CD14-positive monocyte (primary cell): ENCODE measurements around the gene CIP2A. TPM values are rescaled to one million over a fixed set of nuclear protein-coding genes. Genes with fewer than 3 reads are reported as not detected.

Experiments
- DNase-seq, 3 donors: peaks; one replicate each; pipeline ENCODE4 v3.0.0-alpha.2; 2011 to 2022
- H2AFZ ChIP-seq: 2 replicates; pipeline ENCODE4 v1.6.0; 2012; ENCODE audit warnings: mild to moderate bottlenecking, low read depth, low read length, inconsistent platforms; ENCODE audit not compliant: insufficient read depth, poor library complexity, severe bottlenecking
- H3K27ac ChIP-seq, 2 donors: 1 replicate in 1 of 2; 2 replicates in 1 of 2; pipeline ENCODE4 v1.5.1; 2012 to 2013; ENCODE audit warnings: low read length in 2 of 2, control low read depth in 1 of 2, inconsistent platforms in 1 of 2, low read depth in 1 of 2, mild to moderate bottlenecking in 1 of 2
- H3K27me3 ChIP-seq, 2 donors: one replicate each; pipeline versions ENCODE4 v1.6.0 to v1.6.1; 2011 to 2013; ENCODE audit warnings: low read length in 2 of 2; ENCODE audit not compliant: control insufficient read depth in 2 of 2, insufficient read depth in 2 of 2
- H3K36me3 ChIP-seq, 2 donors: replicated peaks in 1 of 2; 1 replicate in 1 of 2; 2 replicates in 1 of 2; pipeline versions ENCODE4 v1.5.1 to v1.6.1; 2012 to 2013; ENCODE audit warnings: low read length in 2 of 2, control low read depth in 1 of 2, inconsistent platforms in 1 of 2, mild to moderate bottlenecking in 1 of 2; ENCODE audit not compliant: insufficient read depth in 2 of 2, control insufficient read depth in 1 of 2
- H3K4me1 ChIP-seq, 2 donors: 1 replicate in 1 of 2; 2 replicates in 1 of 2; pipeline versions ENCODE4 v1.5.1 to v1.6.1; 2012 to 2013; ENCODE audit warnings: low read length in 2 of 2, control low read depth in 1 of 2, inconsistent platforms in 1 of 2, mild to moderate bottlenecking in 1 of 2, moderate library complexity in 1 of 2; ENCODE audit not compliant: insufficient read depth in 2 of 2, control insufficient read depth in 1 of 2
- H3K4me2 ChIP-seq: replicated peaks from 2 replicates; pipeline ENCODE3; 2012; ENCODE audit warnings: low read length, moderate library complexity, mild to moderate bottlenecking; ENCODE audit not compliant: poor library complexity, severe bottlenecking; ENCODE audit errors: extremely low read depth
- H3K4me3 ChIP-seq, 3 experiments: fragments of 200-600 bp in 1 of 3; sonication (generic) in 1 of 3; replicated peaks in 1 of 3; 1 replicate in 2 of 3; 2 replicates in 1 of 3; pipeline ENCODE4 v1.5.1; 2011 to 2013; ENCODE audit warnings: low read length in 3 of 3, mild to moderate bottlenecking in 3 of 3, control low read depth in 2 of 3, low read depth in 2 of 3, inconsistent platforms in 1 of 3, moderate library complexity in 1 of 3
- H3K79me2 ChIP-seq: 2 replicates; pipeline ENCODE4 v1.6.0; 2012; ENCODE audit warnings: mild to moderate bottlenecking, control low read depth, inconsistent platforms, low read length, moderate library complexity; ENCODE audit not compliant: insufficient read depth
- H3K9ac ChIP-seq: 2 replicates; pipeline ENCODE4 v1.6.0; 2017; ENCODE audit warnings: low read length, mild to moderate bottlenecking; ENCODE audit not compliant: insufficient read depth, poor library complexity, severe bottlenecking
- H3K9me3 ChIP-seq, 2 donors: replicated peaks in 1 of 2; 1 replicate in 1 of 2; 2 replicates in 1 of 2; pipeline versions ENCODE4 v1.5.1 to v1.6.1; 2012 to 2013; ENCODE audit warnings: low read length in 2 of 2, control low read depth in 1 of 2; ENCODE audit not compliant: control insufficient read depth in 1 of 2, insufficient read depth in 1 of 2
- H4K20me1 ChIP-seq: 2 replicates; pipeline ENCODE4 v1.6.0; 2012; ENCODE audit warnings: mild to moderate bottlenecking, low read length, control low read depth, moderate library complexity; ENCODE audit not compliant: insufficient read depth
- H3K27ac Mint-ChIP-seq, 7 donors: one replicate each; pipeline ENCODE4 v1.8.0; 2020; ENCODE audit warnings: mild to moderate bottlenecking in 7 of 7, mixed read lengths in 7 of 7, moderate library complexity in 6 of 7, inconsistent platforms in 2 of 7
- H3K27me3 Mint-ChIP-seq, 3 donors: one replicate each; pipeline ENCODE4 v1.8.0; 2021 to 2022; ENCODE audit warnings: low read depth in 3 of 3, mild to moderate bottlenecking in 3 of 3, mixed read lengths in 3 of 3, moderate library complexity in 3 of 3, inconsistent platforms in 1 of 3
- H3K36me3 Mint-ChIP-seq, 2 donors: one replicate each; pipeline ENCODE4 v1.8.0; 2020; ENCODE audit warnings: mixed read lengths in 2 of 2, inconsistent platforms in 1 of 2, mild to moderate bottlenecking in 1 of 2
- H3K4me1 Mint-ChIP-seq: one replicate; pipeline ENCODE4 v1.8.0; 2020; ENCODE audit warnings: mild to moderate bottlenecking, mixed read lengths
- H3K4me3 Mint-ChIP-seq, 2 donors: one replicate each; pipeline ENCODE4 v1.8.0; 2020; ENCODE audit warnings: mild to moderate bottlenecking in 2 of 2, mixed read lengths in 2 of 2, moderate library complexity in 1 of 2
- H3K9me3 Mint-ChIP-seq, 7 donors: one replicate each; pipeline ENCODE4 v1.8.0; 2020 to 2022; ENCODE audit warnings: mixed read lengths in 7 of 7, mild to moderate bottlenecking in 6 of 7, moderate library complexity in 6 of 7, inconsistent platforms in 2 of 7
- WGBS: methylation state at CpG from one replicate; pipeline ENCODE4 v1.1.5; 2013; ENCODE audit warnings: missing lambda C conversion rate; ENCODE audit not compliant: insufficient coverage; 5-methylcytosine and 5-hydroxymethylcytosine counted together
- intact Hi-C, 2 donors: fragments of 100-400 bp; cut with micrococcal nuclease; formaldehyde crosslinking; loops; one replicate each; pipeline versions ENCODE4 v1.15.0 to v1.15.1; 2023
- polyA plus RNA-seq, 3 donors: library from polyadenylated mRNA; depleted of rRNA in 1 of 3; unstranded in 2 of 3; stranded (reverse) in 1 of 3; fragments of 300-500 nt in 2 of 3; fragments of >200 nt in 1 of 3; fragmentation: Illumina TruSeq in 2 of 3; gene quantifications; 1 replicate in 2 of 3; 2 replicates in 1 of 3; pipeline ENCODE4 v1.2.3, GENCODE V29; 2012 to 2021
- TF ChIP-seq, protein P1 (sequence below): fragments of 200-600 bp; IDR thresholded peaks from one replicate; pipeline ENCODE4 v1.8.0; 2022; ENCODE audit warnings: antibody characterized with exemption, mild to moderate bottlenecking

The CIP2A gene
- polyA plus RNA-seq, 3 donors, result 0.57 to 5.0 (median 1.3) TPM

DNA sequence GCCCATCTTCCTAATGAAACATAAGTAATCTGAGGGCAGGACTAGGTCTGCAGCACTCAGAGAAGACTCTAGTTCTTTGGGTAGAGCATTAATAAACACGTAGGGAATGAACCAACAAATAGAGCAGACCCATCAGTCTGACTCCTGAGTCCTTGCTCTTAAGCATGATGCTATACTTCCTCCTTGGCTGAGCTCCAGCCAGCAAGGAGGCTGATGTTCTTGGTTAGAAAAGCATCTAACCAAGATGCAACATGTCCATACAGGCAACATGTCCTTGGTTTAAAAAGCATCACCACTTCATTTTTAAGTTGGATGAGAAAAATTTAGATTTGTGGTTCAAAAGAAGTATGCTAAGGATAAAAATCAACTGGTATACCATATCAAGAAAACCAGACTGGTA lies 70.3 kb downstream of the CIP2A start:
- H3K9ac ChIP-seq, result no peak overlapping the region
- 100% methylated on average over 1 of the region's 1 CpG for WGBS
- no peaks in the 10 kb centered on the region for H3K36me3 ChIP-seq
- no peaks in the 10 kb centered on the region for H3K27me3 ChIP-seq
- H3K9me3 ChIP-seq, result no peaks in the 10 kb centered on the region
- no peaks in the 10 kb centered on the region for H3K4me1 ChIP-seq
- Mint-ChIP-seq H3K27ac (no peak overlapping the region), H3K4me3 (no peak overlapping the region), H3K27me3 (peaks cover 0 to 2% (median 2%) of the 10 kb centered on the region in 3 donors), H3K4me1 (no peaks in the 10 kb centered on the region), H3K9me3 (no peaks in the 10 kb centered on the region), H3K36me3 (no peaks in the 10 kb centered on the region)
- TF ChIP-seq, protein P1, sequence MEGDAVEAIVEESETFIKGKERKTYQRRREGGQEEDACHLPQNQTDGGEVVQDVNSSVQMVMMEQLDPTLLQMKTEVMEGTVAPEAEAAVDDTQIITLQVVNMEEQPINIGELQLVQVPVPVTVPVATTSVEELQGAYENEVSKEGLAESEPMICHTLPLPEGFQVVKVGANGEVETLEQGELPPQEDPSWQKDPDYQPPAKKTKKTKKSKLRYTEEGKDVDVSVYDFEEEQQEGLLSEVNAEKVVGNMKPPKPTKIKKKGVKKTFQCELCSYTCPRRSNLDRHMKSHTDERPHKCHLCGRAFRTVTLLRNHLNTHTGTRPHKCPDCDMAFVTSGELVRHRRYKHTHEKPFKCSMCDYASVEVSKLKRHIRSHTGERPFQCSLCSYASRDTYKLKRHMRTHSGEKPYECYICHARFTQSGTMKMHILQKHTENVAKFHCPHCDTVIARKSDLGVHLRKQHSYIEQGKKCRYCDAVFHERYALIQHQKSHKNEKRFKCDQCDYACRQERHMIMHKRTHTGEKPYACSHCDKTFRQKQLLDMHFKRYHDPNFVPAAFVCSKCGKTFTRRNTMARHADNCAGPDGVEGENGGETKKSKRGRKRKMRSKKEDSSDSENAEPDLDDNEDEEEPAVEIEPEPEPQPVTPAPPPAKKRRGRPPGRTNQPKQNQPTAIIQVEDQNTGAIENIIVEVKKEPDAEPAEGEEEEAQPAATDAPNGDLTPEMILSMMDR, result no peak
- H3K27ac ChIP-seq, result no peak overlapping the region
- H3K4me3 ChIP-seq, result no peak overlapping the region
- no peak overlapping the region for H3K4me2 ChIP-seq
- no peaks in the 10 kb centered on the region for H4K20me1 ChIP-seq
- no peaks in the 10 kb centered on the region for H3K79me2 ChIP-seq
- H2AFZ ChIP-seq, result no peak overlapping the region
- intact Hi-C loops, result no loop called here
- DNase-seq, result no peak

DNA sequence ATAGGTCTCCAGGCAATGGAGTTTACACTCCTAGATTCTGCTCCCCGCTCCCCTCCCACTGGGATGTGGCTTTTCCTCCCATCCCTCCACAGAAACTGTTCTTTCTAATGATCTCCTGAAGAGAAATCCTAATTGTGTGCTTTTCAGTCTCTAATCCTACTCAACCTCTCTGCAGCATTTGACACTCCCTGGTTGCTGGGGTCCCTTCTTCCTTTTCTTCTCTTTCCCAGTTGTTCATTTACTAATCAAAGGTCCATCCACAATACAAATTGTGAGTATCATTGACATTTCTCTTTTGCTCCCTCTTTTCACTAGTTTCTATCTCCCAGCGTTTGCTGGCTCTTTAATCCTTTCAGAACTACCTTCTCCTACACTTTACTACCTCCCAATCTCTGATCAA lies 72.4 kb downstream of the CIP2A start:
- no peaks in the 10 kb centered on the region for H3K4me1 Mint-ChIP-seq
- H3K79me2 ChIP-seq, result no peaks in the 10 kb centered on the region
- no peaks in the 10 kb centered on the region for H3K9me3 Mint-ChIP-seq
- H3K27me3 ChIP-seq, result no peaks in the 10 kb centered on the region
- H2AFZ ChIP-seq, result no peak overlapping the region
- H3K36me3 ChIP-seq, result no peaks in the 10 kb centered on the region
- H3K36me3 Mint-ChIP-seq, result no peaks in the 10 kb centered on the region
- no peak overlapping the region for H3K27ac ChIP-seq
- 95% methylated on average over 2 of the region's 2 CpGs for WGBS
- no peak overlapping the region for H3K27ac Mint-ChIP-seq
- H3K4me2 ChIP-seq, result no peak overlapping the region
- H3K4me3 Mint-ChIP-seq, result no peak overlapping the region
- no peaks in the 10 kb centered on the region for H3K4me1 ChIP-seq
- TF ChIP-seq, protein P1, result no peak
- no peak overlapping the region for H3K4me3 ChIP-seq
- peaks cover 0 to 4% (median under 1%) of the 10 kb centered on the region in 3 donors for H3K27me3 Mint-ChIP-seq
- H4K20me1 ChIP-seq, result no peaks in the 10 kb centered on the region
- no peak overlapping the region for H3K9ac ChIP-seq
- no peaks in the 10 kb centered on the region for H3K9me3 ChIP-seq
- intact Hi-C loops, result no loop called here
- DNase-seq, result no peak
